HepG2 (cell line): ENCODE results near the gene DPH7. TPM values are rescaled to one million over a fixed set of nuclear protein-coding genes. Genes with fewer than 3 reads are reported as not detected.
A peak's percentile ranks its signal among the peaks of the same experiment; 100 is the strongest.

ENCODE experiments used
- DPF2 ChIP-seq: sonication (generic); formaldehyde crosslinking; IDR thresholded peaks from 2 replicates; pipeline ENCODE4 v1.4.0; 2020; ENCODE audit warnings: mild to moderate bottlenecking, low read depth, missing genetic modification reagents, borderline replicate concordance
- HNRNPL ChIP-seq: fragments of 200-400 bp; formaldehyde crosslinking; IDR thresholded peaks from 2 replicates; pipeline ENCODE4 v1.6.1; 2017; ENCODE audit warnings: mild to moderate bottlenecking, low read depth, low read length
- KAT8 ChIP-seq: IDR thresholded peaks from 2 replicates; pipeline ENCODE4 v1.6.1; 2016; ENCODE audit warnings: missing genetic modification reagents, missing compliant biosample characterization
- KDM4B ChIP-seq: sonication (generic); formaldehyde crosslinking; IDR thresholded peaks from 2 replicates; pipeline ENCODE4 v1.4.0; 2020; ENCODE audit warnings: missing genetic modification reagents
- KMT2A ChIP-seq: sonication (generic); formaldehyde crosslinking; IDR thresholded peaks from 2 replicates; pipeline ENCODE4 v1.4.0; 2020; ENCODE audit warnings: missing genetic modification reagents
- NR3C1 ChIP-seq: sonication (generic); formaldehyde crosslinking; IDR thresholded peaks from 2 replicates; pipeline ENCODE4 v1.4.0; 2020; ENCODE audit warnings: missing genetic modification reagents
- RARA ChIP-seq: IDR thresholded peaks from 2 replicates; pipeline ENCODE4 v1.6.1; 2016; ENCODE audit warnings: missing genetic modification reagents, missing compliant biosample characterization
- TGIF2 ChIP-seq: IDR thresholded peaks from 2 replicates; pipeline ENCODE4 v1.6.1; 2016; ENCODE audit warnings: control low read depth, missing compliant biosample characterization
- ZNF652 ChIP-seq: IDR thresholded peaks from 2 replicates; pipeline ENCODE4 v1.6.1; 2016; ENCODE audit warnings: low read depth, borderline replicate concordance
- ZNF678 ChIP-seq: sonication (generic); formaldehyde crosslinking; IDR thresholded peaks from 2 replicates; pipeline ENCODE4 v1.4.0; 2020; ENCODE audit warnings: mild to moderate bottlenecking, missing genetic modification reagents
- ZNF703 ChIP-seq: sonication (generic); formaldehyde crosslinking; IDR thresholded peaks from 2 replicates; pipeline ENCODE4 v1.5.1; 2020; ENCODE audit warnings: missing genetic modification reagents, mild to moderate bottlenecking, moderate library complexity, borderline replicate concordance
- polyA plus RNA-seq, 8 experiments: library from polyadenylated mRNA; depleted of rRNA in 3 of 8; stranded (reverse) in 7 of 8; unstranded in 1 of 8; fragments of >200 nt; fragmentation: Illumina TruSeq in 4 of 8; extraction: Trizol in 4 of 8; gene quantifications; 2 replicates each; pipeline versions ENCODE4 v1.2.1 to v1.2.3, GENCODE V29; 2011 to 2016; ENCODE audit warnings: low read depth in 4 of 8, missing spikeins in 1 of 8, mixed read lengths in 1 of 8; ENCODE audit not compliant: insufficient read depth in 1 of 8
- total RNA-seq, 5 experiments: library from RNA; depleted of rRNA; stranded (reverse); fragments of >200 nt; fragmentation: Illumina TruSeq; extraction: Trizol; gene quantifications; 2 replicates each; pipeline ENCODE4 v1.2.3, GENCODE V29; 2016; ENCODE audit warnings: low read depth in 1 of 5
- TF ChIP-seq, protein P1 (sequence below): sonication (generic); formaldehyde crosslinking; IDR thresholded peaks from 2 replicates; pipeline ENCODE4 v1.4.0; 2020; ENCODE audit warnings: mild to moderate bottlenecking, missing genetic modification reagents
- TF ChIP-seq, protein P2 (sequence below): sonication (generic); formaldehyde crosslinking; IDR thresholded peaks from 2 replicates; pipeline ENCODE4 v1.5.0; 2020; ENCODE audit warnings: mild to moderate bottlenecking, missing genetic modification reagents
- TF ChIP-seq, protein P3 (sequence below): IDR thresholded peaks from 2 replicates; pipeline ENCODE4 v1.6.1; 2016; ENCODE audit warnings: control low read depth
- TF ChIP-seq, protein P4 (sequence below): sonication (generic); formaldehyde crosslinking; IDR thresholded peaks from 2 replicates; pipeline ENCODE4 v1.5.0; 2020; ENCODE audit warnings: mild to moderate bottlenecking, missing genetic modification reagents, borderline replicate concordance
- TF ChIP-seq, protein P5 (sequence below): sonication (generic); formaldehyde crosslinking; IDR thresholded peaks from 2 replicates; pipeline ENCODE4 v1.4.0; 2020; ENCODE audit warnings: missing genetic modification reagents

Gene DPH7
- total and polyA plus RNA-seq, 2 of the 13 experiments (the other 11 are each of a cell fraction or from before 2014, with no cell fraction given), result 27.6 to 31.6 TPM

DNA sequence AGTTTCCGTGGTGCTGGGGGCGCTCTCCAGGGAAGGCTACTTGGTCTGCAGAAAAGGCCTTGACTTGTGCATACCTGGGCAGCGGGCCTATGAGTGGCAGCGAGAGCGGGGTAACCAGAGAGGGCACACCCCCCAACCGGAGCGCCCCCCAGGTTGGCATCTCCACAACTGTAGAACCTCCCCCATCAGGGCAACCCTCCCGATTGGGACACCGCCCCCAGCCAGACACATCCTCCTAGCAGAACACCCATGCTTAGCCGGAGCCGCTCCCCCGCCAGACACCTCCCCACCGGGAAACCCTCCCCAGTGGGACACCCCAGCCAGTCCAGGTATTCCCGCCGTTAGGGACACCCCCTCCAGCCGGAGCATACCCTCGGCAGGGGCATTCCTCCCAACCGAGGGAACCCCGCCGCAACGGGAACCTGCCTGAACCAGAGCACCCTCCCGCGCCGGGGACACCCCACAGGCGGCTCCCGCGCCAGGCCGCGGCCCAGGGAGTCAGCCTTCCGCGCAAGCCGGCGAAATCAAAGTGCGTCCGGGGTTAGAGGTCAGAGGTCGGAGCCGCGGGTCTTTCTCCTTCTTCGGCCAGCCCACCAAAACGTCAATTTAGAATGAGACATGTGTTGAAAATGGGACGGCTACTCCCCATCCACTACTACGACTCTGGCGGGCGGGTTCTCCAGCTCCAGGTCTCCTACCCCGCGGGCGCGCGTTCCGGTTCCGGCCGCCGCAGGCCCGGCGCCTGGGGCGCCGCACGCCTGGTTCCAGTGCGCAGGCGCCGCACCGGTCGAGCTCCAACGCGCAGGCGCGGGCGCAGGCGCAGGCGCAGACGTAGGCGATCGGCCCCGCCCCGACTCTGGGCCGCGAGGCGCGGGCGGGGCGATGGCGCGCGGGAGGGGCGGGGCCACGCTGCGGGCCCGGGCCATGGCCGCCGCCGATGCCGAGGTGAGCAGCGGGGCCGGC, 39.7 kb upstream of the DPH7 start, which contains the start of gene EHMT1 (continued):
- TF ChIP-seq ZNF703 (peak; percentile 70; the same call in 1 of the 2 replicates), DPF2 (CRISPR knock-in tag) (no peak), RARA (CRISPR knock-in tag) (0 out of 2 replicates have a peak, but pooled peaks have one; percentile 14), ZNF678 (CRISPR knock-in tag) (no peak), KAT8 (CRISPR knock-in tag) (peak; percentile 89), KMT2A (CRISPR knock-in tag) (peak; percentile 68; the same call in 1 of the 2 replicates), NR3C1 (CRISPR knock-in tag) (no peak), KDM4B (peak; percentile 67; the same call in 1 of the 2 replicates), HNRNPL (0 out of 2 replicates have a peak, but pooled peaks have one; percentile 42), ZNF652 (no peak), TGIF2 (CRISPR knock-in tag) (peak; percentile 29; the same call in 1 of the 2 replicates)
- TF ChIP-seq, protein P1, sequence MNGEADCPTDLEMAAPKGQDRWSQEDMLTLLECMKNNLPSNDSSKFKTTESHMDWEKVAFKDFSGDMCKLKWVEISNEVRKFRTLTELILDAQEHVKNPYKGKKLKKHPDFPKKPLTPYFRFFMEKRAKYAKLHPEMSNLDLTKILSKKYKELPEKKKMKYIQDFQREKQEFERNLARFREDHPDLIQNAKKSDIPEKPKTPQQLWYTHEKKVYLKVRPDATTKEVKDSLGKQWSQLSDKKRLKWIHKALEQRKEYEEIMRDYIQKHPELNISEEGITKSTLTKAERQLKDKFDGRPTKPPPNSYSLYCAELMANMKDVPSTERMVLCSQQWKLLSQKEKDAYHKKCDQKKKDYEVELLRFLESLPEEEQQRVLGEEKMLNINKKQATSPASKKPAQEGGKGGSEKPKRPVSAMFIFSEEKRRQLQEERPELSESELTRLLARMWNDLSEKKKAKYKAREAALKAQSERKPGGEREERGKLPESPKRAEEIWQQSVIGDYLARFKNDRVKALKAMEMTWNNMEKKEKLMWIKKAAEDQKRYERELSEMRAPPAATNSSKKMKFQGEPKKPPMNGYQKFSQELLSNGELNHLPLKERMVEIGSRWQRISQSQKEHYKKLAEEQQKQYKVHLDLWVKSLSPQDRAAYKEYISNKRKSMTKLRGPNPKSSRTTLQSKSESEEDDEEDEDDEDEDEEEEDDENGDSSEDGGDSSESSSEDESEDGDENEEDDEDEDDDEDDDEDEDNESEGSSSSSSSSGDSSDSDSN (CRISPR knock-in tag), result peak; percentile 57
- TF ChIP-seq, protein P2, sequence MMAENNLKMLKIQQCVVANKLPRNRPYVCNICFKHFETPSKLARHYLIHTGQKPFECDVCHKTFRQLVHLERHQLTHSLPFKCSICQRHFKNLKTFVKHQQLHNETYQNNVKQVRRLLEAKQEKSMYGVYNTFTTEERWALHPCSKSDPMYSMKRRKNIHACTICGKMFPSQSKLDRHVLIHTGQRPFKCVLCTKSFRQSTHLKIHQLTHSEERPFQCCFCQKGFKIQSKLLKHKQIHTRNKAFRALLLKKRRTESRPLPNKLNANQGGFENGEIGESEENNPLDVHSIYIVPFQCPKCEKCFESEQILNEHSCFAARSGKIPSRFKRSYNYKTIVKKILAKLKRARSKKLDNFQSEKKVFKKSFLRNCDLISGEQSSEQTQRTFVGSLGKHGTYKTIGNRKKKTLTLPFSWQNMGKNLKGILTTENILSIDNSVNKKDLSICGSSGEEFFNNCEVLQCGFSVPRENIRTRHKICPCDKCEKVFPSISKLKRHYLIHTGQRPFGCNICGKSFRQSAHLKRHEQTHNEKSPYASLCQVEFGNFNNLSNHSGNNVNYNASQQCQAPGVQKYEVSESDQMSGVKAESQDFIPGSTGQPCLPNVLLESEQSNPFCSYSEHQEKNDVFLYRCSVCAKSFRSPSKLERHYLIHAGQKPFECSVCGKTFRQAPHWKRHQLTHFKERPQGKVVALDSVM, result peak; percentile 48; the same call in 1 of the 2 replicates
- TF ChIP-seq, protein P3, sequence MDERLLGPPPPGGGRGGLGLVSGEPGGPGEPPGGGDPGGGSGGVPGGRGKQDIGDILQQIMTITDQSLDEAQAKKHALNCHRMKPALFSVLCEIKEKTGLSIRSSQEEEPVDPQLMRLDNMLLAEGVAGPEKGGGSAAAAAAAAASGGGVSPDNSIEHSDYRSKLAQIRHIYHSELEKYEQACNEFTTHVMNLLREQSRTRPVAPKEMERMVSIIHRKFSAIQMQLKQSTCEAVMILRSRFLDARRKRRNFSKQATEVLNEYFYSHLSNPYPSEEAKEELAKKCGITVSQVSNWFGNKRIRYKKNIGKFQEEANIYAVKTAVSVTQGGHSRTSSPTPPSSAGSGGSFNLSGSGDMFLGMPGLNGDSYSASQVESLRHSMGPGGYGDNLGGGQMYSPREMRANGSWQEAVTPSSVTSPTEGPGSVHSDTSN, result no peak
- TF ChIP-seq, protein P4, sequence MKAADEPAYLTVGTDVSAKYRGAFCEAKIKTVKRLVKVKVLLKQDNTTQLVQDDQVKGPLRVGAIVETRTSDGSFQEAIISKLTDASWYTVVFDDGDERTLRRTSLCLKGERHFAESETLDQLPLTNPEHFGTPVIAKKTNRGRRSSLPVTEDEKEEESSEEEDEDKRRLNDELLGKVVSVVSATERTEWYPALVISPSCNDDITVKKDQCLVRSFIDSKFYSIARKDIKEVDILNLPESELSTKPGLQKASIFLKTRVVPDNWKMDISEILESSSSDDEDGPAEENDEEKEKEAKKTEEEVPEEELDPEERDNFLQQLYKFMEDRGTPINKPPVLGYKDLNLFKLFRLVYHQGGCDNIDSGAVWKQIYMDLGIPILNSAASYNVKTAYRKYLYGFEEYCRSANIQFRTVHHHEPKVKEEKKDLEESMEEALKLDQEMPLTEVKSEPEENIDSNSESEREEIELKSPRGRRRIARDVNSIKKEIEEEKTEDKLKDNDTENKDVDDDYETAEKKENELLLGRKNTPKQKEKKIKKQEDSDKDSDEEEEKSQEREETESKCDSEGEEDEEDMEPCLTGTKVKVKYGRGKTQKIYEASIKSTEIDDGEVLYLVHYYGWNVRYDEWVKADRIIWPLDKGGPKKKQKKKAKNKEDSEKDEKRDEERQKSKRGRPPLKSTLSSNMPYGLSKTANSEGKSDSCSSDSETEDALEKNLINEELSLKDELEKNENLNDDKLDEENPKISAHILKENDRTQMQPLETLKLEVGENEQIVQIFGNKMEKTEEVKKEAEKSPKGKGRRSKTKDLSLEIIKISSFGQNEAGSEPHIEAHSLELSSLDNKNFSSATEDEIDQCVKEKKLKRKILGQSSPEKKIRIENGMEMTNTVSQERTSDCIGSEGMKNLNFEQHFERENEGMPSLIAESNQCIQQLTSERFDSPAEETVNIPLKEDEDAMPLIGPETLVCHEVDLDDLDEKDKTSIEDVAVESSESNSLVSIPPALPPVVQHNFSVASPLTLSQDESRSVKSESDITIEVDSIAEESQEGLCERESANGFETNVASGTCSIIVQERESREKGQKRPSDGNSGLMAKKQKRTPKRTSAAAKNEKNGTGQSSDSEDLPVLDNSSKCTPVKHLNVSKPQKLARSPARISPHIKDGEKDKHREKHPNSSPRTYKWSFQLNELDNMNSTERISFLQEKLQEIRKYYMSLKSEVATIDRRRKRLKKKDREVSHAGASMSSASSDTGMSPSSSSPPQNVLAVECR (CRISPR knock-in tag), result peak; percentile 83; the same call in 1 of the 2 replicates
- TF ChIP-seq, protein P5, sequence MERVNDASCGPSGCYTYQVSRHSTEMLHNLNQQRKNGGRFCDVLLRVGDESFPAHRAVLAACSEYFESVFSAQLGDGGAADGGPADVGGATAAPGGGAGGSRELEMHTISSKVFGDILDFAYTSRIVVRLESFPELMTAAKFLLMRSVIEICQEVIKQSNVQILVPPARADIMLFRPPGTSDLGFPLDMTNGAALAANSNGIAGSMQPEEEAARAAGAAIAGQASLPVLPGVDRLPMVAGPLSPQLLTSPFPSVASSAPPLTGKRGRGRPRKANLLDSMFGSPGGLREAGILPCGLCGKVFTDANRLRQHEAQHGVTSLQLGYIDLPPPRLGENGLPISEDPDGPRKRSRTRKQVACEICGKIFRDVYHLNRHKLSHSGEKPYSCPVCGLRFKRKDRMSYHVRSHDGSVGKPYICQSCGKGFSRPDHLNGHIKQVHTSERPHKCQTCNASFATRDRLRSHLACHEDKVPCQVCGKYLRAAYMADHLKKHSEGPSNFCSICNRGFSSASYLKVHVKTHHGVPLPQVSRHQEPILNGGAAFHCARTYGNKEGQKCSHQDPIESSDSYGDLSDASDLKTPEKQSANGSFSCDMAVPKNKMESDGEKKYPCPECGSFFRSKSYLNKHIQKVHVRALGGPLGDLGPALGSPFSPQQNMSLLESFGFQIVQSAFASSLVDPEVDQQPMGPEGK, result peak; percentile 32
